Large intestine (tissue), 3 donors: Measurements from ENCODE around the gene FBN1. TPM values are rescaled to one million over a fixed set of nuclear protein-coding genes. Genes with fewer than 3 reads are reported as not detected.

Source experiments
- DNase-seq, 2 donors: peaks; one replicate each; pipeline versions ENCODE4 v3.0.0 to v3.0.0-alpha.2; 2013
- H3K27ac ChIP-seq: one replicate; pipeline ENCODE4 v1.5.1; 2013; ENCODE audit warnings: low read length
- H3K27me3 ChIP-seq: 2 replicates; pipeline ENCODE4 v1.6.1; 2013; ENCODE audit warnings: low read length; ENCODE audit not compliant: control insufficient read depth, insufficient read depth
- H3K36me3 ChIP-seq: 2 replicates; pipeline ENCODE4 v1.6.1; 2013; ENCODE audit warnings: low read length; ENCODE audit not compliant: control insufficient read depth, insufficient read depth
- H3K4me1 ChIP-seq: one replicate; pipeline ENCODE4 v1.6.1; 2013; ENCODE audit warnings: low read length; ENCODE audit not compliant: control insufficient read depth, insufficient read depth
- H3K4me3 ChIP-seq: one replicate; pipeline ENCODE4 v1.5.1; 2013; ENCODE audit warnings: low read length
- H3K9me3 ChIP-seq: one replicate; pipeline ENCODE4 v1.6.1; 2013; ENCODE audit warnings: mild to moderate bottlenecking, low read depth, low read length, moderate library complexity; ENCODE audit not compliant: control insufficient read depth
- WGBS: methylation state at CpG from one replicate; pipeline ENCODE4 v1.1.5; 2013; ENCODE audit warnings: low lambda C conversion rate; ENCODE audit not compliant: insufficient coverage; 5-methylcytosine and 5-hydroxymethylcytosine counted together
- polyA plus RNA-seq: library from polyadenylated mRNA; unstranded; fragments of 120-200 nt; gene quantifications from one replicate; pipeline ENCODE4 v1.2.1, GENCODE V29; 2013

The FBN1 gene
- polyA plus RNA-seq, 1 donor, result 49.6 TPM

GRCh38 chr15:48411971-48412591, 233.4 kb downstream of the FBN1 start:
- DNase-seq, result no peak
- no peaks in the 10 kb centered on the region for H3K9me3 ChIP-seq
- no peak overlapping the region for H3K4me3 ChIP-seq
- peaks cover 25% of the 10 kb centered on the region for H3K36me3 ChIP-seq
- WGBS, result no CpG with 5 or more reads among the region's 6 CpGs
- no peaks in the 10 kb centered on the region for H3K4me1 ChIP-seq
- H3K27me3 ChIP-seq, result no peaks in the 10 kb centered on the region
- no peak overlapping the region for H3K27ac ChIP-seq

- no peak for DNase-seq
- Histone ChIP-seq H3K9me3 (no peaks in the 10 kb centered on the region), H3K4me1 (no peaks in the 10 kb centered on the region), H3K27ac (no peak overlapping the region), H3K4me3 (no peak overlapping the region), H3K36me3 (peaks cover 18% of the 10 kb centered on the region), H3K27me3 (no peaks in the 10 kb centered on the region)
- WGBS, result 100% methylated on average over 1 of the region's 2 CpGs
Observed at GRCh38 chr15:48409623-48410022, 235.9 kb downstream of the FBN1 start.

GRCh38 chr15:48408327-48408726, 237.2 kb downstream of the FBN1 start:
- Histone ChIP-seq H3K4me3 (no peak overlapping the region), H3K9me3 (no peaks in the 10 kb centered on the region), H3K27ac (no peak overlapping the region), H3K4me1 (no peaks in the 10 kb centered on the region), H3K27me3 (no peaks in the 10 kb centered on the region), H3K36me3 (peaks cover 16% of the 10 kb centered on the region)
- DNase-seq, result no peak

- DNase-seq, result no peak
- no peaks in the 10 kb centered on the region for H3K4me1 ChIP-seq
- H3K4me3 ChIP-seq, result no peak overlapping the region
- H3K36me3 ChIP-seq, result peaks cover 15% of the 10 kb centered on the region
- no peak overlapping the region for H3K27ac ChIP-seq
- H3K9me3 ChIP-seq, result no peaks in the 10 kb centered on the region
- H3K27me3 ChIP-seq, result no peaks in the 10 kb centered on the region
- WGBS, result no CpG with 5 or more reads among the region's 1 CpG
Observed at GRCh38 chr15:48407646-48408045, 237.9 kb downstream of the FBN1 start.

- Histone ChIP-seq H3K27ac (no peak overlapping the region), H3K9me3 (no peaks in the 10 kb centered on the region), H3K4me1 (no peaks in the 10 kb centered on the region), H3K4me3 (no peak overlapping the region), H3K27me3 (no peaks in the 10 kb centered on the region), H3K36me3 (peaks cover 9% of the 10 kb centered on the region)
- DNase-seq, result no peak
- no CpG with 5 or more reads among the region's 1 CpG for WGBS
Observed at GRCh38 chr15:48406911-48407310, 238.6 kb downstream of the FBN1 start.

- Histone ChIP-seq H3K36me3 (peaks cover 7% of the 10 kb centered on the region), H3K27me3 (no peaks in the 10 kb centered on the region), H3K27ac (no peak overlapping the region), H3K4me3 (no peak overlapping the region), H3K4me1 (no peaks in the 10 kb centered on the region), H3K9me3 (no peaks in the 10 kb centered on the region)
- DNase-seq, result no peak
- WGBS, result no CpG with 5 or more reads among the region's 8 CpGs
Observed at GRCh38 chr15:48406266-48406891, 239.1 kb downstream of the FBN1 start.

- H3K36me3 ChIP-seq, result no peaks in the 10 kb centered on the region
- H3K4me3 ChIP-seq, result no peak overlapping the region
- H3K27ac ChIP-seq, result no peak overlapping the region
- H3K27me3 ChIP-seq, result no peaks in the 10 kb centered on the region
- no peak for DNase-seq
- no peaks in the 10 kb centered on the region for H3K9me3 ChIP-seq
- no peaks in the 10 kb centered on the region for H3K4me1 ChIP-seq
- no CpG with 5 or more reads among the region's 6 CpGs for WGBS
Observed at GRCh38 chr15:48402427-48403177, 242.9 kb downstream of the FBN1 start.

- no peaks in the 10 kb centered on the region for H3K27me3 ChIP-seq
- H3K4me1 ChIP-seq, result no peaks in the 10 kb centered on the region
- H3K27ac ChIP-seq, result no peak overlapping the region
- WGBS, result no CpG with 5 or more reads among the region's 2 CpGs
- no peaks in the 10 kb centered on the region for H3K36me3 ChIP-seq
- H3K9me3 ChIP-seq, result no peaks in the 10 kb centered on the region
- H3K4me3 ChIP-seq, result no peak overlapping the region
- DNase-seq, result no peak
Observed at GRCh38 chr15:48400086-48400485, 245.4 kb downstream of the FBN1 start.

GRCh38 chr15:48397841-48398240, 247.7 kb downstream of the FBN1 start:
- Histone ChIP-seq H3K27me3 (no peaks in the 10 kb centered on the region), H3K4me1 (no peaks in the 10 kb centered on the region), H3K27ac (no peak overlapping the region), H3K9me3 (no peaks in the 10 kb centered on the region), H3K36me3 (no peaks in the 10 kb centered on the region), H3K4me3 (no peak overlapping the region)
- no CpG with 5 or more reads among the region's 5 CpGs for WGBS
- DNase-seq, result no peak

- no peaks in the 10 kb centered on the region for H3K4me1 ChIP-seq
- H3K9me3 ChIP-seq, result no peaks in the 10 kb centered on the region
- DNase-seq, result no peak
- H3K27ac ChIP-seq, result no peak overlapping the region
- no peak overlapping the region for H3K4me3 ChIP-seq
- no peaks in the 10 kb centered on the region for H3K36me3 ChIP-seq
- H3K27me3 ChIP-seq, result no peaks in the 10 kb centered on the region
- no CpG with 5 or more reads among the region's 5 CpGs for whole genome bisulfite sequencing
Observed at GRCh38 chr15:48396020-48396419, 249.5 kb downstream of the FBN1 start.
